K562 (cell line): ENCODE measurements around the gene ACACB. TPM values are rescaled to one million over a fixed set of nuclear protein-coding genes. Genes with fewer than 3 reads are reported as not detected.
A peak's percentile ranks its signal among the peaks of the same experiment; 100 is the strongest.

Experiments used
- ATF3 ChIP-seq, 2 experiments: fragments of 450-650 bp in 1 of 2; sonication (generic) in 1 of 2; formaldehyde crosslinking in 1 of 2; IDR thresholded peaks in 1 of 2; conservative IDR thresholded peaks in 1 of 2; 2 replicates each; pipeline versions ENCODE4 v1.6.1 to v1.8.1; 2016 to 2023; ENCODE audit warnings: mild to moderate bottlenecking in 2 of 2, moderate library complexity in 2 of 2, inconsistent platforms in 1 of 2, missing genetic modification reagents in 1 of 2
- CBX2 ChIP-seq: fragments of 200-600 bp; sonication (generic); IDR thresholded peaks from one replicate; pipeline ENCODE4 v1.6.1; 2012; ENCODE audit warnings: mild to moderate bottlenecking, low read length, inconsistent platforms; ENCODE audit not compliant: insufficient read depth, poor library complexity, severe bottlenecking
- CCNT2 ChIP-seq: IDR thresholded peaks from 2 replicates; pipeline ENCODE4 v1.6.1; 2011; ENCODE audit warnings: borderline replicate concordance, low read depth, mild to moderate bottlenecking, moderate library complexity, mixed read lengths, low read length; ENCODE audit not compliant: insufficient read length; ENCODE audit errors: extremely low read depth
- CTBP1 ChIP-seq: fragments of 450-650 bp; IDR thresholded peaks from 2 replicates; pipeline ENCODE4 v1.6.1; 2016; ENCODE audit warnings: borderline replicate concordance
- DPF2 ChIP-seq: fragments of 450-650 bp; IDR thresholded peaks from 2 replicates; pipeline ENCODE4 v1.6.1; 2016
- E2F1 ChIP-seq: sonication (generic); formaldehyde crosslinking; IDR thresholded peaks from 2 replicates; pipeline ENCODE4 v1.8.1; 2023; ENCODE audit warnings: mild to moderate bottlenecking, missing genetic modification reagents, moderate library complexity
- E2F4 ChIP-seq: sonication (generic); formaldehyde crosslinking; IDR thresholded peaks from 2 replicates; pipeline ENCODE4 v1.8.0; 2022; ENCODE audit warnings: mild to moderate bottlenecking, low read depth, missing genetic modification reagents
- ELF1 ChIP-seq: fragments of 200-800 bp; sonication (Bioruptor generic); IDR thresholded peaks from 2 replicates; pipeline ENCODE4 v1.6.1; 2016; ENCODE audit warnings: missing genetic modification characterization, missing compliant biosample characterization
- ESRRB ChIP-seq: fragments of 250-450 bp; sonication (Bioruptor Pico); IDR thresholded peaks from 2 replicates; pipeline ENCODE4 v1.5.0; 2020; ENCODE audit warnings: mild to moderate bottlenecking, moderate library complexity, borderline replicate concordance
- EZH2 ChIP-seq: IDR thresholded peaks from 2 replicates; pipeline ENCODE4 v1.6.1; 2012; ENCODE audit warnings: low read depth, mild to moderate bottlenecking, inconsistent platforms, low read length, borderline replicate concordance
- HMBOX1 ChIP-seq: sonication (generic); IDR thresholded peaks from 2 replicates; pipeline ENCODE4 v1.6.1; 2016
- HOXB6 ChIP-seq: fragments of 250-450 bp; sonication (Bioruptor Pico); IDR thresholded peaks from 2 replicates; pipeline ENCODE4 v1.5.1; 2022; ENCODE audit warnings: mild to moderate bottlenecking, borderline replicate concordance
- NFATC3 ChIP-seq: fragments of 450-650 bp; IDR thresholded peaks from 2 replicates; pipeline ENCODE4 v1.6.1; 2017; ENCODE audit warnings: mild to moderate bottlenecking
- NR4A1 ChIP-seq, 2 experiments: fragments of 250-450 bp in 1 of 2; fragments of 450-650 bp in 1 of 2; sonication (Bioruptor Pico) in 1 of 2; IDR thresholded peaks; 2 replicates each; pipeline versions ENCODE4 v1.4.0 to v1.6.1; 2016 to 2020; ENCODE audit warnings: mild to moderate bottlenecking in 2 of 2, missing compliant biosample characterization in 1 of 2, missing genetic modification characterization in 1 of 2, moderate library complexity in 1 of 2
- PTRF ChIP-seq: fragments of 450-650 bp; IDR thresholded peaks from 2 replicates; pipeline ENCODE4 v1.6.1; 2016; ENCODE audit warnings: mild to moderate bottlenecking, missing genetic modification characterization, missing compliant biosample characterization
- RBBP5 ChIP-seq: fragments of 200-600 bp; sonication (generic); IDR thresholded peaks from 2 replicates; pipeline ENCODE4 v1.6.1; 2012; ENCODE audit warnings: borderline replicate concordance, mild to moderate bottlenecking, low read length, control low read depth, inconsistent platforms; ENCODE audit not compliant: insufficient read depth, poor library complexity, severe bottlenecking
- TEAD4 ChIP-seq, 2 experiments: sonication (generic) in 1 of 2; formaldehyde crosslinking in 1 of 2; IDR thresholded peaks; 2 replicates each; pipeline versions ENCODE4 v1.6.1 to v1.8.0; 2012 to 2022; ENCODE audit warnings: borderline replicate concordance in 1 of 2, inconsistent platforms in 1 of 2, low read length in 1 of 2, mild to moderate bottlenecking in 1 of 2, missing genetic modification reagents in 1 of 2
- ZEB2 ChIP-seq: fragments of 450-650 bp; IDR thresholded peaks from 2 replicates; pipeline ENCODE4 v1.6.1; 2016
- ZFP1 ChIP-seq: fragments of 450-650 bp; formaldehyde crosslinking; IDR thresholded peaks from 2 replicates; pipeline ENCODE4 v1.4.0; 2020; ENCODE audit warnings: mild to moderate bottlenecking, mixed read lengths
- ZNF655 ChIP-seq: fragments of 250-450 bp; sonication (Bioruptor Pico); IDR thresholded peaks from 2 replicates; pipeline ENCODE4 v1.5.0; 2021
- ZZZ3 ChIP-seq: fragments of 450-650 bp; IDR thresholded peaks from 2 replicates; pipeline ENCODE4 v1.6.1; 2016; ENCODE audit warnings: antibody characterized with exemption, mild to moderate bottlenecking, moderate library complexity
- polyA plus RNA-seq, 8 experiments: library from polyadenylated mRNA; depleted of rRNA in 4 of 8; stranded (reverse) in 5 of 8; unstranded in 3 of 8; fragments of >200 nt; fragmentation: Nextera tagmentation in 2 of 8; fragmentation: Illumina TruSeq in 1 of 8; extraction: Ambion mirVana in 2 of 8; extraction: Trizol in 1 of 8; gene quantifications; 2 replicates each; pipeline versions ENCODE4 v1.2.1 to v1.2.3, GENCODE V29; 2011 to 2014; ENCODE audit warnings: inconsistent platforms in 1 of 8, missing spikeins in 1 of 8
- total RNA-seq, 7 experiments: library from RNA; depleted of rRNA in 6 of 7; stranded (reverse); fragments of >200 nt in 6 of 7; fragmentation: Illumina TruSeq in 2 of 7; extraction: Trizol in 2 of 7; gene quantifications; 2 replicates each; pipeline versions ENCODE4 v1.2.1 to v1.2.3, GENCODE V29; 2011 to 2021; ENCODE audit warnings: low replicate concordance in 1 of 7

The ACACB gene
- total and polyA plus RNA-seq, 9 of the 15 experiments (the other 6 are each of a cell fraction or from before 2014, with no cell fraction given): 0.10 to 2.5 (median 0.83) TPM

- no peak for TF ChIP-seq CCNT2
- no peak for TF ChIP-seq HOXB6 (CRISPR knock-in tag)
- no peak for TF ChIP-seq EZH2
- no peak for TF ChIP-seq E2F1
- peak; percentile 66 for TF ChIP-seq CBX2
- no peak for TF ChIP-seq ZZZ3
- TF ChIP-seq TEAD4 (IDR thresholded peaks at IDR 0.05; ENCODE audit: low read length): peak; percentile 39
- no peak for TF ChIP-seq TEAD4 (CRISPR knock-in tag; IDR thresholded peaks at IDR 0.05; ENCODE audit: borderline replicate concordance)
- no peak for TF ChIP-seq ESRRB (CRISPR knock-in tag)
- peak; percentile 7 for TF ChIP-seq RBBP5
- TF ChIP-seq PTRF (tag): no peak
- TF ChIP-seq ZNF655: no peak
- no peak for TF ChIP-seq ELF1 (tag)
- TF ChIP-seq NR4A1 (CRISPR knock-in tag; IDR thresholded peaks at IDR 0.05): no peak
- no peak for TF ChIP-seq NR4A1 (tag; IDR thresholded peaks at IDR 0.05)
- no peak for TF ChIP-seq ZFP1 (CRISPR knock-in tag)
- TF ChIP-seq ATF3 (IDR thresholded peaks at IDR 0.05): 0 out of 2 replicates have a peak, but pooled peaks have one; percentile 13
- TF ChIP-seq ATF3 (CRISPR knock-in tag; conservative IDR thresholded peaks at IDR 0.05): no peak
- TF ChIP-seq NFATC3: no peak
- peak; percentile 34; the same call in 1 of the 2 replicates for TF ChIP-seq ZEB2
- TF ChIP-seq E2F4 (CRISPR knock-in tag): no peak
- 0 out of 2 replicates have a peak, but pooled peaks have one; percentile 37 for TF ChIP-seq HMBOX1
- peak; percentile 36; the same call in 1 of the 2 replicates for TF ChIP-seq DPF2
- peak; percentile 8; the same call in 1 of the 2 replicates for TF ChIP-seq CTBP1
Observed at GRCh38 chr12:109153821-109154441, 37.5 kb downstream of the ACACB start (continued).
